Chondrocyte (in vitro differentiated cells): ENCODE results near the gene CDH12. TPM values are rescaled to one million over a fixed set of nuclear protein-coding genes. Genes with fewer than 3 reads are reported as not detected.
A peak's percentile ranks its signal among the peaks of the same experiment; 100 is the strongest.
"Not testable (repeated sequence)": the region's sequence is repeated elsewhere in the genome, so short reads cannot be mapped to it uniquely, and the experiment has no call there.

Experiments used
- DNase-seq: peaks from one replicate; pipeline ENCODE4 v3.0.0; 2021; ENCODE audit warnings: mixed read lengths, low spot score
- H3K27ac Mint-ChIP-seq: one replicate; pipeline ENCODE4 v1.8.0; 2021; ENCODE audit warnings: mild to moderate bottlenecking, moderate library complexity, mixed read lengths; ENCODE audit not compliant: unreplicated experiment
- H3K27me3 Mint-ChIP-seq: 2 replicates; pipeline ENCODE4 v1.8.0; 2021; ENCODE audit warnings: low read depth, mixed read lengths
- H3K36me3 Mint-ChIP-seq: 2 replicates; pipeline ENCODE4 v1.8.0; 2021; ENCODE audit warnings: low read depth, mixed read lengths
- H3K4me1 Mint-ChIP-seq: 2 replicates; pipeline ENCODE4 v1.8.0; 2021; ENCODE audit warnings: low read depth, mild to moderate bottlenecking, mixed read lengths
- H3K4me3 Mint-ChIP-seq: one replicate; pipeline ENCODE4 v1.8.0; 2021; ENCODE audit warnings: mild to moderate bottlenecking, moderate library complexity, mixed read lengths; ENCODE audit not compliant: unreplicated experiment
- H3K9me3 Mint-ChIP-seq: 2 replicates; pipeline ENCODE4 v1.8.0; 2021; ENCODE audit warnings: low read depth, mixed read lengths
- total RNA-seq: library from RNA; stranded (reverse); gene quantifications from 3 replicates; pipeline ENCODE4 v1.2.1, GENCODE V29; 2021
- TF ChIP-seq, protein P1 (sequence below): fragments of 200-600 bp; sonication (generic); IDR thresholded peaks from 2 replicates; pipeline ENCODE4 v1.5.0; 2021; ENCODE audit warnings: antibody characterized with exemption, mild to moderate bottlenecking, moderate library complexity

The CDH12 gene
- total RNA-seq, 1 donor from 2014 or later, result not detected

DNA sequence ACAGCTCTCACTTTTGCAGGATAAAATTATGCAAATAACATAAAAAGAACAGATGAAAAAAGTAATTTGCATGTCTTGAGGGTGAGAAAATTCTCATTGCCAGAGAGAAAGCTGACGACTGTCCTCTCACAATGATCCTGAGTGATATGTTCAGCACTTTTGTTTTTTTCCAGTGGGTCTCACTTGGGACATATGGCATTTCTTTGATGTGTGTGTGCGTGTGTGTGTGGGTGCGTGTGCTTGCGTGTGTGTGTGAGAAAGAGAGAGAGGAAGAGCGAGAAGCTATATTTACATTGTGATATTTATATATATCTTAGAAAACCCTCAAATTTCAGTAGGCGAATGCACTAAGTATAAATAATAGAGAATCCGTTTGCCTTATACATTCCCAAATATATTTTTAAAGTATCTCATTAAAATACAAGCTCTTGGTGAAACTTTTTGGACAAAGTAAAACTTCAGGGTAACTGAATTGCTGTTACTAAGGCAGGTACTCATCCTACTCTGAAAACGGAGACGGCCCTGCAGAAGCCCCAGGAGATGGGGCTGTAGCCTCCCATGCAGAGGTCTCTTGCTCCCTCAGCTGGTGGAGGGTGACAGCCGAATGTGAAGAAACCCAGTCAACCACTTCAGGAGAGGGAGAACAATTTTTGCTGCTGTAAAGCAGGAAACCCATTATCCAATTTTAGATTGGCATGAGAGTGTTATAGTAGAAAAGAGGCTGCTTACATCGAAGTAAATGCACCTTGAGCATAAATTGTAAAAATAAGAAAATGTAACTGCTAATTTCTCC lies 639.2 kb downstream of the CDH12 start:
- not testable (repeated sequence) for DNase-seq, H3K36me3 Mint-ChIP-seq, H3K27me3 Mint-ChIP-seq, H3K27ac Mint-ChIP-seq, H3K4me1 Mint-ChIP-seq, H3K9me3 Mint-ChIP-seq, H3K4me3 Mint-ChIP-seq
- TF ChIP-seq, protein P1, sequence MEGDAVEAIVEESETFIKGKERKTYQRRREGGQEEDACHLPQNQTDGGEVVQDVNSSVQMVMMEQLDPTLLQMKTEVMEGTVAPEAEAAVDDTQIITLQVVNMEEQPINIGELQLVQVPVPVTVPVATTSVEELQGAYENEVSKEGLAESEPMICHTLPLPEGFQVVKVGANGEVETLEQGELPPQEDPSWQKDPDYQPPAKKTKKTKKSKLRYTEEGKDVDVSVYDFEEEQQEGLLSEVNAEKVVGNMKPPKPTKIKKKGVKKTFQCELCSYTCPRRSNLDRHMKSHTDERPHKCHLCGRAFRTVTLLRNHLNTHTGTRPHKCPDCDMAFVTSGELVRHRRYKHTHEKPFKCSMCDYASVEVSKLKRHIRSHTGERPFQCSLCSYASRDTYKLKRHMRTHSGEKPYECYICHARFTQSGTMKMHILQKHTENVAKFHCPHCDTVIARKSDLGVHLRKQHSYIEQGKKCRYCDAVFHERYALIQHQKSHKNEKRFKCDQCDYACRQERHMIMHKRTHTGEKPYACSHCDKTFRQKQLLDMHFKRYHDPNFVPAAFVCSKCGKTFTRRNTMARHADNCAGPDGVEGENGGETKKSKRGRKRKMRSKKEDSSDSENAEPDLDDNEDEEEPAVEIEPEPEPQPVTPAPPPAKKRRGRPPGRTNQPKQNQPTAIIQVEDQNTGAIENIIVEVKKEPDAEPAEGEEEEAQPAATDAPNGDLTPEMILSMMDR, result peak; percentile 36

DNA sequence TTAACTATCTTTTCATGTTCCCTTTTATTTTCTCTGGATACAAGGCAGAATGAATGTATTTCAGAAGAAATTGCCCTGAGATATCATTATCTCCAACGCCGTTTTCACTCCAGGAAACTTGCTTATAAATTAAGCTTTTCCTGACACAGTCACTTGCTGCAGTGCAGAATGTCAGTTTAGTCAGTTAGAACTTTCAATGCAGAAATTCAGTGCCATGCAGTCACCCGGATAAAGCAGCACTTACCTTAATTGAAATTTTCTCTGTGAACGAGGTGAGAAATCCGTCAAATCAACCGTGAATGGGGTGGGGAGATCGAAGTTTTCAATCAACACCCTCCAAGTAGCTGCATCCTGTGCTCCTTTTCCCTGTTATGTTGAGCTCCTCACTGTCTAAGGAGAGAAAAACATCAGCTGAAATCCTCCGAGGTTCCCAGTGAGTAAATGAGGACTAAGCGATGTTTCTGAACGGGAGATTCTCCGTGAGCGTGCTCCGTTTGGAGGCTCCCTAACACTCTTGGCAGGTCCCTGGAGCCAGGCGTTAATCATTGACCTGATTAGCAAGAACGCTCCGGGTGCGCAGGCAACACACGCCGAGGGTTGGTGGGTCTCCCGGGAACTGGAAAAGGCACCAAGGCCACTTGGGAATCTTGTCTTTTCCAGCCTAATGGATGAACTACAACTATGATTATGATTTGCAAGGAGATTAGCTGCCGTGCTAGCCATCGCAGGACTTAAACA lies 640.7 kb downstream of the CDH12 start:
- H3K9me3 Mint-ChIP-seq, H3K4me1 Mint-ChIP-seq, H3K27ac Mint-ChIP-seq, H3K36me3 Mint-ChIP-seq, DNase-seq, H3K27me3 Mint-ChIP-seq, H3K4me3 Mint-ChIP-seq: not testable (repeated sequence)

GRCh38 chr5:22208463-22208862 lies 644.7 kb downstream of the CDH12 start:
- not testable (repeated sequence) for DNase-seq, H3K4me3 Mint-ChIP-seq, H3K36me3 Mint-ChIP-seq, H3K27me3 Mint-ChIP-seq, H3K27ac Mint-ChIP-seq, H3K9me3 Mint-ChIP-seq, H3K4me1 Mint-ChIP-seq

DNA sequence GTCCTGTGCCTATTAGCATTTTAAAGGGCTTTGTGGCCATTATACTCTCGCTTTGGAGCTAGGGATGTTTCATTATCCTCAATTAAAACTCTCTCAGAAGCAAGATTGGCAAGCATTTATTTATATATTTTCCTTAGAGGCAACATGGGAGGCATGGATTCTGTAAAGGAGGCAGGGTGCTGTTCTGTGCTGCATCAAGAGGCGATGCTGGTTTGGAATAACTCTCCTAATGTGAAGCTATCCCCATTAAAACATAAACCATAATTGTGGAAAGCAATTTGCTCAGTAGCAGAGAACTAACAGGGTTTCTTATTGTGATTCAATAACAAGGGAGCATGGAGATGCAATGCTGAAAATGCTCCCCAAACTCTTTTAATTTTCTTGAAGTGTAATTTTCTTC lies 664.5 kb downstream of the CDH12 start:
- H3K4me3 Mint-ChIP-seq, H3K4me1 Mint-ChIP-seq, H3K36me3 Mint-ChIP-seq, H3K27me3 Mint-ChIP-seq, H3K27ac Mint-ChIP-seq, H3K9me3 Mint-ChIP-seq, DNase-seq: not testable (repeated sequence)

DNA sequence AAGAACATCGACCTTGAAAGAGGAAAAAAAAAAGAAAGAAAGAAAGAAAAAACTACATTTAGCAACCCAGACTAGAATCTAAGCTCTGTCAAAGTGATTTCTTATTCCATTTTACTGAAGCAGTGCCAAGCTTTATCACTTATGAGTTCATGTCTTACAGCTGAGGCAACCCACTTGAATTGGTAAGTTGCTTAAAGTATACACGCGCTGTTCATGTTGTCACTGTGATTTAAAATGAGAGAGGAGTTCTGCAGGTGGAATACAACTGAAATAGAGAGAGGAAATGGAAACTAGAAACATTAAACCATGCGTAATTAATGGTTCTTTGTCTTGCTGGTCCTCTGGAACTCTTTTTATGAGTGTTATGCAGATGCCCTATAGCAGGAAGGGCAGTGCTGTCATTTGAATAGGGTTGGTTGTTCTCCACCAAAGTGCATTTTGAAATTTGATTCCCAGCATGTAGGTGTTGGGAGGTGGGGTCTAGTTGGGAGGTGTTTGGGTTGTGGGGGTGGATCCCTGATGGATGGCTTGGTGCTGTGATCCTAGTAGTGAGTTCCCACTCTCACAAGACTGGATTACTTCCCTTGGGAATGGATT lies 665.4 kb downstream of the CDH12 start:
- not testable (repeated sequence) for H3K27me3 Mint-ChIP-seq, H3K36me3 Mint-ChIP-seq, H3K4me3 Mint-ChIP-seq, DNase-seq, H3K9me3 Mint-ChIP-seq, H3K27ac Mint-ChIP-seq, H3K4me1 Mint-ChIP-seq

GRCh38 chr5:22169226-22169625 lies 683.9 kb downstream of the CDH12 start:
- H3K36me3 Mint-ChIP-seq, H3K4me1 Mint-ChIP-seq, H3K27ac Mint-ChIP-seq, H3K4me3 Mint-ChIP-seq, H3K27me3 Mint-ChIP-seq, H3K9me3 Mint-ChIP-seq, DNase-seq: not testable (repeated sequence)

GRCh38 chr5:22168704-22169103 lies 684.4 kb downstream of the CDH12 start:
- not testable (repeated sequence) for H3K4me1 Mint-ChIP-seq, DNase-seq, H3K27me3 Mint-ChIP-seq

DNA sequence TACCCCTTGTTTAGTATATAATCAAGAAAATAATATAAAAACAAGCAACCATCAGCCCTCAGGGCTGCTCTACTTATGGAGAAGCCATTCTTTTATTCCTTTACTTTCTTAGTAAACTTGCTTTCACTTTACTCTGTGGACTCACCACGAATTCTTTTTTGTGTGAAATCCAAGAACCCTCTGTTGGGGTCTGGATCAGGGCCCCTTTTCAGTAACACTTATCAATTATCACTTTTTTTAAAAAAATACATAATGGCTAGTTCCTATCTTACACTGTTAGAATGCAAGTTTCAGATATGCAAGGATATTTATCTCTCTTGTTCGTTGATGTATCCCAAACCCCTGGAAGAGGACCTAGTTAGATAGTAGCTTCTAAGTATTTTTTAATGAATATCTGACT lies 687.2 kb downstream of the CDH12 start:
- not testable (repeated sequence) for H3K27me3 Mint-ChIP-seq, H3K27ac Mint-ChIP-seq, DNase-seq, H3K36me3 Mint-ChIP-seq, H3K4me1 Mint-ChIP-seq, H3K9me3 Mint-ChIP-seq, H3K4me3 Mint-ChIP-seq

More at GRCh38 chr5:22168704-22169103, 684.4 kb downstream of the CDH12 start:
- not testable (repeated sequence) for H3K4me3 Mint-ChIP-seq, H3K36me3 Mint-ChIP-seq, H3K27ac Mint-ChIP-seq, H3K9me3 Mint-ChIP-seq

- not testable (repeated sequence) for DNase-seq, H3K27ac Mint-ChIP-seq, H3K36me3 Mint-ChIP-seq, H3K4me1 Mint-ChIP-seq, H3K9me3 Mint-ChIP-seq, H3K27me3 Mint-ChIP-seq, H3K4me3 Mint-ChIP-seq
These were observed 688.0 kb downstream of the CDH12 start for GRCh38 chr5:22164910-22165748.

GRCh38 chr5:22156953-22157352 lies 696.2 kb downstream of the CDH12 start:
- not testable (repeated sequence) for H3K27me3 Mint-ChIP-seq, H3K27ac Mint-ChIP-seq, H3K9me3 Mint-ChIP-seq, DNase-seq, H3K4me3 Mint-ChIP-seq, H3K36me3 Mint-ChIP-seq, H3K4me1 Mint-ChIP-seq

DNA sequence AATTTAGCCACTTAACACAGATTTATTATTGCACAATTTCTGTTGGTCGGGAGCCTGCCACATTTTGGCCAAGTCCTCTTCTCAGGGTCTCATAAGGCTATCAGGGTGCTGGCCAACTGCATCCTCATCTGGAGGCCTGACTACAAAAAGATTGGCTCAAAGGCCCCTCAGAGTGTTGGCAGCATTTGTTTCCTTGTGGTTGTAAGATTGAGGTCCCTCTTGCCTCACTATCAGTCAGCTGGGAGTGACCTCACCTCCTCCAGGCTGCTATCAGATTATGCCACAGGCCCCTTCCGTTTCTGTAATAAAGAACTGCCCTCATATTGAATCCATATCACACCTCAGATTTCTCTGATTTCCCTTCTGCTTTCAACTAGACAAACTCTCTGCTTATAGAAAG lies 698.4 kb downstream of the CDH12 start:
- not testable (repeated sequence) for H3K27me3 Mint-ChIP-seq, H3K4me1 Mint-ChIP-seq, DNase-seq, H3K27ac Mint-ChIP-seq, H3K9me3 Mint-ChIP-seq, H3K36me3 Mint-ChIP-seq, H3K4me3 Mint-ChIP-seq
